B cell (primary cell): ENCODE measurements around the gene WASF1. TPM values are rescaled to one million over a fixed set of nuclear protein-coding genes. Genes with fewer than 3 reads are reported as not detected.

Experiments used
- ATAC-seq: fragments of 200-7000 bp; cut with Tn5 transposase; one replicate; pipeline ENCODE4 v1.10.0; 2021; ENCODE audit warnings: low read depth, mild to moderate bottlenecking, moderate number of reproducible peaks, moderate library complexity
- CTCF ChIA-PET: fragments of 350-600 bp; sonication (Branson Sonifier 250); formaldehyde crosslinking; loops from one replicate; lab custom pipeline; 2021; ENCODE audit warnings: antibody characterized with exemption, inconsistent platforms; lab: Charles Lee
- POLR2A ChIA-PET: fragments of 350-600 bp; sonication (Branson Sonifier 250); formaldehyde crosslinking; loops from one replicate; lab custom pipeline; 2021; ENCODE audit warnings: antibody characterized with exemption; lab: Charles Lee
- DNase-seq: peaks from one replicate; pipeline ENCODE4 v3.0.0; 2013
- H2AFZ ChIP-seq: 2 replicates; pipeline ENCODE4 v1.6.1; 2012; ENCODE audit warnings: mild to moderate bottlenecking, low read depth, low read length; ENCODE audit not compliant: insufficient read depth, poor library complexity, severe bottlenecking
- H3K27ac ChIP-seq, 2 donors: 1 replicate in 1 of 2; 2 replicates in 1 of 2; pipeline ENCODE4 v1.5.1; 2012 to 2013; ENCODE audit warnings: low read length in 2 of 2, mild to moderate bottlenecking in 2 of 2, moderate library complexity in 1 of 2
- H3K27me3 ChIP-seq, 4 experiments: fragments of 200-600 bp in 1 of 4; sonication (generic) in 1 of 4; replicated peaks in 1 of 4; 1 replicate in 2 of 4; 2 replicates in 2 of 4; pipeline versions ENCODE4 v1.6.1 to v1.7.0; 2013 to 2016; ENCODE audit warnings: low read length in 3 of 4, mild to moderate bottlenecking in 2 of 4, mixed read lengths in 1 of 4, moderate library complexity in 1 of 4; ENCODE audit not compliant: insufficient read depth in 4 of 4, control insufficient read depth in 3 of 4; ENCODE audit errors: control extremely low read depth in 1 of 4
- H3K36me3 ChIP-seq, 2 experiments: replicated peaks in 1 of 2; 1 replicate in 1 of 2; 2 replicates in 1 of 2; pipeline versions ENCODE4 v1.6.1 to v1.7.1; 2013; ENCODE audit warnings: low read length in 1 of 2; ENCODE audit not compliant: insufficient read depth in 2 of 2, control insufficient read depth in 1 of 2; ENCODE audit errors: control extremely low read depth in 1 of 2, extremely low read depth in 1 of 2
- H3K4me1 ChIP-seq, 2 donors: fragments of 200-600 bp in 1 of 2; sonication (generic) in 1 of 2; 1 replicate in 1 of 2; 2 replicates in 1 of 2; pipeline versions ENCODE4 v1.5.1 to v1.6.1; 2013 to 2017; ENCODE audit warnings: low read length in 2 of 2; ENCODE audit not compliant: control insufficient read depth in 2 of 2, insufficient read depth in 2 of 2
- H3K4me2 ChIP-seq: replicated peaks from 2 replicates; pipeline ENCODE3; 2012; ENCODE audit warnings: mild to moderate bottlenecking, low read depth, low read length; ENCODE audit not compliant: poor library complexity, severe bottlenecking
- H3K4me3 ChIP-seq, 5 experiments: fragments of 200-600 bp in 1 of 5; sonication (generic) in 1 of 5; 1 replicate in 3 of 5; 2 replicates in 2 of 5; pipeline versions ENCODE4 v1.5.1 to v1.7.0; 2011 to 2016; ENCODE audit warnings: low read length in 4 of 5, mild to moderate bottlenecking in 4 of 5, low read depth in 2 of 5, control low read depth in 1 of 5, moderate library complexity in 1 of 5; ENCODE audit not compliant: insufficient read depth in 1 of 5; ENCODE audit errors: control extremely low read depth in 1 of 5, extremely low read depth in 1 of 5
- H3K79me2 ChIP-seq: fragments of 200-600 bp; sonication (generic); one replicate; pipeline ENCODE4 v1.6.0; 2016; ENCODE audit warnings: low read length; ENCODE audit not compliant: control insufficient read depth, insufficient read depth
- H3K9ac ChIP-seq: fragments of 200-600 bp; sonication (generic); 2 replicates; pipeline ENCODE4 v1.6.1; 2017; ENCODE audit warnings: mild to moderate bottlenecking, low read length, moderate library complexity
- H3K9me3 ChIP-seq, 3 donors: one replicate each; pipeline versions ENCODE4 v1.6.1 to v1.7.1; 2013; ENCODE audit warnings: low read length in 2 of 3; ENCODE audit not compliant: control insufficient read depth in 2 of 3, insufficient read depth in 1 of 3; ENCODE audit errors: control extremely low read depth in 1 of 3
- H4K20me1 ChIP-seq: 2 replicates; pipeline ENCODE4 v1.6.0; 2012; ENCODE audit warnings: mild to moderate bottlenecking, low read length; ENCODE audit not compliant: insufficient read depth, control insufficient read depth, poor library complexity, severe bottlenecking
- H3K27ac Mint-ChIP-seq: one replicate; pipeline ENCODE4 v1.8.0; 2021; ENCODE audit warnings: mixed read lengths
- H3K27me3 Mint-ChIP-seq: one replicate; pipeline ENCODE4 v1.8.0; 2021; ENCODE audit warnings: mixed read lengths
- H3K4me1 Mint-ChIP-seq: one replicate; pipeline ENCODE4 v1.8.0; 2021; ENCODE audit warnings: mixed read lengths
- H3K4me3 Mint-ChIP-seq: one replicate; pipeline ENCODE4 v1.8.0; 2021; ENCODE audit warnings: mixed read lengths
- H3K9me3 Mint-ChIP-seq: one replicate; pipeline ENCODE4 v1.8.0; 2022; ENCODE audit warnings: mixed read lengths; ENCODE audit not compliant: insufficient read depth
- EZH2 ChIP-seq: IDR thresholded peaks from 2 replicates; pipeline ENCODE4 v1.6.1; 2012; ENCODE audit warnings: borderline replicate concordance, low read depth, mild to moderate bottlenecking, moderate library complexity, low read length; ENCODE audit not compliant: insufficient read depth, poor library complexity, severe bottlenecking
- WGBS: methylation state at CpG from one replicate; pipeline ENCODE4 v1.1.5; 2013; ENCODE audit warnings: missing lambda C conversion rate; ENCODE audit not compliant: insufficient coverage; 5-methylcytosine and 5-hydroxymethylcytosine counted together
- intact Hi-C: fragments of 100-400 bp; cut with micrococcal nuclease; formaldehyde crosslinking; loops from one replicate; pipeline ENCODE4 v1.10.0; 2022
- polyA plus RNA-seq: library from polyadenylated mRNA; depleted of rRNA; stranded (reverse); fragments of >200 nt; gene quantifications from 2 replicates; pipeline ENCODE4 v1.2.3, GENCODE V29; 2012
- total RNA-seq, 2 donors: library from RNA; stranded (reverse); fragments of 120-200 nt in 1 of 2; gene quantifications; 1 replicate in 1 of 2; 2 replicates in 1 of 2; pipeline versions ENCODE4 v1.2.3 to v1.2.4, GENCODE V29; 2013 to 2022
- TF ChIP-seq, protein P1 (sequence below): fragments of 200-600 bp; IDR thresholded peaks from one replicate; pipeline ENCODE4 v1.8.0; 2022; ENCODE audit warnings: antibody characterized with exemption, mild to moderate bottlenecking

Gene WASF1
- total and polyA plus RNA-seq, 2 donors (not counting 1 experiment from before 2014, with no cell fraction given) = 8.6 to 10.8 TPM

DNA sequence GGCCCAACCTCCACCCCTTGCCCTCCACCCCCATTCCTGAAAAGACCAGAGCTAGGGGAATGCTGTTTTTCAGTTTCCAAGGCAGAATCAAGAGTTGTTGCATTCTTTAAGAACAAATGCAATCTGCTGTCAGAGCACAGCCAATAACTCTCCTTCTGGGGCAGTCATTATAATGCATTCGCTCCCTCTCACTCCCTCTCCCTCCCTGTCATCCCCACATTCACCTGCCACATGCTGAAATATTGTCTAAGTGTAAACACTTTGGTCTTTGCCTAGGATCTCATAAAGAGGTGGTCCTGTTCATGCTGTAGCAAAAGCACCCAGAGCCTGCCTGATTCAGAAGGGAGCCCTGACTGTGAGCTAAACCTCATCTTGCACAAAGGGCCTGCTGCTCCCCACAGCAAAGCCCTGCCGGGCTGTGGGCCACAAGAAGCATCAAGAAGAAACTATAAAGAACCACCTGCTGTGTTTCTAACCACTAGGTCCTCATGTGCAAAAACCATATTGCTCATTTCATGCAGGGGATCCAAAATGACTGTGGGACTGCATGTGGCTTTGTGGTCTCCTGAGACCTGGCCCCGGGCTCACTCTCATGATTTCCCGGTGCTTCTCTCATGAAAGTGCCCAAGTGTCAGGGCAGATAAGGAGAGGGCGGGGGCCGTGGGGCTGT lies 115.7 kb downstream of the WASF1 start:
- no peak for ATAC-seq
- CTCF ChIA-PET = interaction anchor here (1.3 kb wide), 1 partner anchor 24 kb away, joined by 5 read pairs; no protein-coding TSS in a partner anchor
- H3K27ac Mint-ChIP-seq = no peak overlapping the region

DNA sequence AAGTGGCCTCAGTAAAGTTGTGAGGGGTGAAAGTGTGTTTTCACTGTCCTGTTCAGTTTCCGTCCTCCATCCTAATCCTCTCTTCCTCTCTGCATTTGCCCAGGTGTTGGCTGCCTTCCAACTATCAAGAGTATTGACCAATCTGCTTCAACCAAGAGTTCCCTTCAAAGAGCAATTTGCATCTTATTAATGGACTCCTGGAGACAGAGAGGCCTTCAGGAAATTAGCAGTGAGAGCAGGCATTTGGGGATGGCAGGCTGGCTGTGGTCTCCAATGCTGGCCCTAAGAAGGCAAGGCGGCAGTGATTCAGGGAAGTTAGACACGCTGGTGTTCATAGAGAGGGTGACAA lies 124.1 kb downstream of the WASF1 start:
- Mint-ChIP-seq H3K27ac (no peak overlapping the region), H3K4me1 (no peaks in the 10 kb centered on the region), H3K4me3 (no peak overlapping the region), H3K9me3 (no peaks in the 10 kb centered on the region), H3K27me3 (peaks cover 17% of the 10 kb centered on the region)
- H4K20me1 ChIP-seq = no peaks in the 10 kb centered on the region
- H3K9ac ChIP-seq = no peak overlapping the region
- DNase-seq (no peak), ATAC-seq (no peak)
- CTCF ChIA-PET = interaction anchor here (0.6 to 5.6 kb wide), 6 partner anchors 11 to 351 kb away, joined by 3 to 37 read pairs (median 9); no protein-coding TSS in a partner anchor
- intact Hi-C loops = loop anchor here (10.0 kb wide), 1 partner anchor 119 kb away; the partner anchor contains the start of gene WASF1
- no peaks in the 10 kb centered on the region for H3K79me2 ChIP-seq
- no peak overlapping the region for H2AFZ ChIP-seq
- no peak for TF ChIP-seq EZH2
- TF ChIP-seq, protein P1, sequence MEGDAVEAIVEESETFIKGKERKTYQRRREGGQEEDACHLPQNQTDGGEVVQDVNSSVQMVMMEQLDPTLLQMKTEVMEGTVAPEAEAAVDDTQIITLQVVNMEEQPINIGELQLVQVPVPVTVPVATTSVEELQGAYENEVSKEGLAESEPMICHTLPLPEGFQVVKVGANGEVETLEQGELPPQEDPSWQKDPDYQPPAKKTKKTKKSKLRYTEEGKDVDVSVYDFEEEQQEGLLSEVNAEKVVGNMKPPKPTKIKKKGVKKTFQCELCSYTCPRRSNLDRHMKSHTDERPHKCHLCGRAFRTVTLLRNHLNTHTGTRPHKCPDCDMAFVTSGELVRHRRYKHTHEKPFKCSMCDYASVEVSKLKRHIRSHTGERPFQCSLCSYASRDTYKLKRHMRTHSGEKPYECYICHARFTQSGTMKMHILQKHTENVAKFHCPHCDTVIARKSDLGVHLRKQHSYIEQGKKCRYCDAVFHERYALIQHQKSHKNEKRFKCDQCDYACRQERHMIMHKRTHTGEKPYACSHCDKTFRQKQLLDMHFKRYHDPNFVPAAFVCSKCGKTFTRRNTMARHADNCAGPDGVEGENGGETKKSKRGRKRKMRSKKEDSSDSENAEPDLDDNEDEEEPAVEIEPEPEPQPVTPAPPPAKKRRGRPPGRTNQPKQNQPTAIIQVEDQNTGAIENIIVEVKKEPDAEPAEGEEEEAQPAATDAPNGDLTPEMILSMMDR = no peak
- peaks cover 0 to under 1% (median 0%) of the 10 kb centered on the region in 4 experiments for H3K27me3 ChIP-seq
- H3K9me3 ChIP-seq = no peaks in the 10 kb centered on the region
- no peak overlapping the region for H3K4me3 ChIP-seq
- WGBS = no CpG with 5 or more reads among the region's 3 CpGs
- no peak overlapping the region for H3K4me2 ChIP-seq
- peaks cover 0 to 3% of the 10 kb centered on the region in 2 donors for H3K4me1 ChIP-seq
- POLR2A ChIA-PET = no interaction called here
- H3K27ac ChIP-seq = no peak overlapping the region
- H3K36me3 ChIP-seq = no peaks in the 10 kb centered on the region

More for the DNA sequence above, 115.7 kb downstream of the WASF1 start:
- intact Hi-C loops = no loop called here
- no peak overlapping the region for H3K9ac ChIP-seq
- no peak overlapping the region for H3K4me3 ChIP-seq
- no peaks in the 10 kb centered on the region for H4K20me1 ChIP-seq
- H3K27me3 ChIP-seq = peaks cover 0 to 8% (median 1%) of the 10 kb centered on the region in 4 experiments
- H3K9me3 Mint-ChIP-seq = no peaks in the 10 kb centered on the region
- no peak overlapping the region for H3K4me3 Mint-ChIP-seq
- DNase-seq = no peak
- peaks cover 8 to 22% of the 10 kb centered on the region in 2 donors for H3K4me1 ChIP-seq
- peaks cover 16% of the 10 kb centered on the region for H3K4me1 Mint-ChIP-seq
- POLR2A ChIA-PET = no interaction called here
- H2AFZ ChIP-seq = no peak overlapping the region
- H3K79me2 ChIP-seq = no peaks in the 10 kb centered on the region
- H3K4me2 ChIP-seq = no peak overlapping the region
- TF ChIP-seq, protein P1 = no peak
- no peak for TF ChIP-seq EZH2
- H3K27me3 Mint-ChIP-seq = peaks cover 44% of the 10 kb centered on the region
- 41% methylated on average over 6 of the region's 6 CpGs for WGBS
- H3K27ac ChIP-seq = no peak overlapping the region
- H3K9me3 ChIP-seq = no peaks in the 10 kb centered on the region
- H3K36me3 ChIP-seq = no peaks in the 10 kb centered on the region
